HepG2 (cell line): Measurements from ENCODE around the gene IQCE. TPM values are rescaled to one million over a fixed set of nuclear protein-coding genes. Genes with fewer than 3 reads are reported as not detected.

Experiments
- CEBPG ChIP-seq: IDR thresholded peaks from 2 replicates; pipeline ENCODE4 v1.6.1; 2016
- GATA4 ChIP-seq: sonication (generic); IDR thresholded peaks from 2 replicates; pipeline ENCODE4 v1.6.1; 2016; ENCODE audit warnings: antibody characterized with exemption, low read depth, borderline replicate concordance
- HNRNPK ChIP-seq: fragments of 200-400 bp; formaldehyde crosslinking; IDR thresholded peaks from 2 replicates; pipeline ENCODE4 v1.6.1; 2018; ENCODE audit warnings: low read length, low read depth, moderate library complexity, mild to moderate bottlenecking; ENCODE audit not compliant: poor library complexity, severe bottlenecking
- MTERF4 ChIP-seq: sonication (generic); formaldehyde crosslinking; IDR thresholded peaks from 2 replicates; pipeline ENCODE4 v1.8.0; 2023; ENCODE audit warnings: mild to moderate bottlenecking, missing genetic modification reagents
- PHF8 ChIP-seq: sonication (generic); formaldehyde crosslinking; IDR thresholded peaks from 2 replicates; pipeline ENCODE4 v1.5.0; 2020; ENCODE audit warnings: missing genetic modification reagents
- PRPF4 ChIP-seq: fragments of 200-400 bp; formaldehyde crosslinking; IDR thresholded peaks from 2 replicates; pipeline ENCODE4 v1.6.1; 2016; ENCODE audit warnings: low read length, low read depth; ENCODE audit not compliant: poor library complexity, severe bottlenecking
- SALL1 ChIP-seq: sonication (generic); formaldehyde crosslinking; IDR thresholded peaks from 2 replicates; pipeline ENCODE4 v1.8.0; 2022; ENCODE audit warnings: mild to moderate bottlenecking, missing genetic modification reagents
- SIX1 ChIP-seq: sonication (generic); formaldehyde crosslinking; IDR thresholded peaks from 2 replicates; pipeline ENCODE4 v1.4.0; 2020; ENCODE audit warnings: missing genetic modification reagents, borderline replicate concordance
- SOX5 ChIP-seq: IDR thresholded peaks from 2 replicates; pipeline ENCODE4 v1.6.1; 2016; ENCODE audit warnings: borderline replicate concordance
- TFDP2 ChIP-seq: sonication (generic); formaldehyde crosslinking; IDR thresholded peaks from 2 replicates; pipeline ENCODE4 v1.4.0; 2020; ENCODE audit warnings: missing genetic modification reagents
- YEATS4 ChIP-seq: sonication (generic); formaldehyde crosslinking; IDR thresholded peaks from 2 replicates; pipeline ENCODE4 v1.4.0; 2020; ENCODE audit warnings: missing genetic modification reagents, borderline replicate concordance
- ZBTB42 ChIP-seq: sonication (generic); formaldehyde crosslinking; IDR thresholded peaks from 2 replicates; pipeline ENCODE4 v1.5.0; 2020; ENCODE audit warnings: mild to moderate bottlenecking, missing genetic modification reagents
- ZBTB49 ChIP-seq: sonication (generic); formaldehyde crosslinking; IDR thresholded peaks from 2 replicates; pipeline ENCODE4 v1.4.0; 2020; ENCODE audit warnings: missing genetic modification reagents, borderline replicate concordance
- ZFP36 ChIP-seq: fragments of 150-350 bp; IDR thresholded peaks from 2 replicates; pipeline ENCODE4 v1.6.1; 2018; ENCODE audit warnings: borderline replicate concordance, low read length, low read depth; ENCODE audit not compliant: partially characterized antibody
- ZFP90 ChIP-seq: sonication (generic); formaldehyde crosslinking; IDR thresholded peaks from 2 replicates; pipeline ENCODE4 v1.8.0; 2022; ENCODE audit warnings: missing genetic modification reagents, mild to moderate bottlenecking, inconsistent platforms, borderline replicate concordance
- ZFY ChIP-seq: sonication (generic); formaldehyde crosslinking; IDR thresholded peaks from 2 replicates; pipeline ENCODE4 v1.4.0; 2020; ENCODE audit warnings: missing genetic modification reagents
- ZNF142 ChIP-seq: sonication (generic); formaldehyde crosslinking; IDR thresholded peaks from 2 replicates; pipeline ENCODE4 v1.4.0; 2020; ENCODE audit warnings: missing genetic modification reagents
- ZNF30 ChIP-seq: sonication (generic); formaldehyde crosslinking; IDR thresholded peaks from 2 replicates; pipeline ENCODE4 v1.5.0; 2020; ENCODE audit warnings: mild to moderate bottlenecking, missing genetic modification reagents
- ZNF460 ChIP-seq: sonication (generic); formaldehyde crosslinking; IDR thresholded peaks from 2 replicates; pipeline ENCODE4 v1.5.1; 2020; ENCODE audit warnings: missing genetic modification reagents, mild to moderate bottlenecking, borderline replicate concordance
- polyA plus RNA-seq, 8 experiments: library from polyadenylated mRNA; depleted of rRNA in 3 of 8; stranded (reverse) in 7 of 8; unstranded in 1 of 8; fragments of >200 nt; fragmentation: Illumina TruSeq in 4 of 8; extraction: Trizol in 4 of 8; gene quantifications; 2 replicates each; pipeline versions ENCODE4 v1.2.1 to v1.2.3, GENCODE V29; 2011 to 2016; ENCODE audit warnings: low read depth in 4 of 8, missing spikeins in 1 of 8, mixed read lengths in 1 of 8; ENCODE audit not compliant: insufficient read depth in 1 of 8
- total RNA-seq, 5 experiments: library from RNA; depleted of rRNA; stranded (reverse); fragments of >200 nt; fragmentation: Illumina TruSeq; extraction: Trizol; gene quantifications; 2 replicates each; pipeline ENCODE4 v1.2.3, GENCODE V29; 2016; ENCODE audit warnings: low read depth in 1 of 5

The IQCE gene
- total and polyA plus RNA-seq, 2 of the 13 experiments (the other 11 are each of a cell fraction or from before 2014, with no cell fraction given): 1.5 to 2.5 TPM

- TF ChIP-seq ZNF142 (no peak; the same call in 1 of the 2 replicates), MTERF4 (CRISPR knock-in tag) (peak; percentile 16), YEATS4 (CRISPR knock-in tag) (peak; percentile 88; the same call in 1 of the 2 replicates), ZBTB42 (CRISPR knock-in tag) (peak; percentile 81; the same call in 1 of the 2 replicates), ZFY (peak; percentile 90), SIX1 (CRISPR knock-in tag) (no peak), ZFP36 (no peak), PHF8 (peak; percentile 56; the same call in 1 of the 2 replicates), ZNF460 (CRISPR knock-in tag) (0 out of 2 replicates have a peak, but pooled peaks have one; percentile 13), ZFP90 (CRISPR knock-in tag) (0 out of 2 replicates have a peak, but pooled peaks have one; percentile 49), TFDP2 (CRISPR knock-in tag) (peak; percentile 93), ZBTB49 (no peak), PRPF4 (no peak), SALL1 (peak; percentile 97), GATA4 (no peak), SOX5 (peak; percentile 85), HNRNPK (peak; percentile 74), ZNF30 (CRISPR knock-in tag) (no peak), CEBPG (CRISPR knock-in tag) (peak; percentile 68)
Observed at GRCh38 chr7:2663121-2663886, 104.5 kb downstream of the IQCE start (continued).
